H1 (cell line): ENCODE measurements around the gene DESI1. TPM values are rescaled to one million over a fixed set of nuclear protein-coding genes. Genes with fewer than 3 reads are reported as not detected.

ENCODE experiments used
- KDM5A ChIP-seq: fragments of 200-600 bp; IDR thresholded peaks from 2 replicates; pipeline ENCODE4 v1.7.1; 2012; ENCODE audit warnings: mild to moderate bottlenecking, low read length, inconsistent platforms, mixed read lengths
- polyA plus RNA-seq, 7 experiments: library from polyadenylated mRNA; depleted of rRNA in 3 of 7; stranded (reverse) in 5 of 7; unstranded in 2 of 7; fragments of >200 nt in 5 of 7; fragments of 200-250 nt in 2 of 7; gene quantifications; 1 replicate in 5 of 7; 2 replicates in 1 of 7; 4 replicates in 1 of 7; pipeline versions ENCODE4 v1.2.1 to v1.2.3, GENCODE V29; 2011 to 2013; ENCODE audit warnings: missing spikeins in 2 of 7, mixed read lengths in 2 of 7
- total RNA-seq: library from RNA; stranded (reverse); fragmentation: NEBNext Ultra II Directional; extraction: Animal tissue kit (Norgen Biotek cat#: 25700); gene quantifications from 2 replicates; pipeline ENCODE4 v1.2.1, GENCODE V29; 2021

DESI1 gene
- total and polyA plus RNA-seq, 2 of the 8 experiments (the other 6 are each of a cell fraction or from before 2014, with no cell fraction given) = 27.6 to 34.3 TPM

GRCh38 chr22:41582694-41583093 lies 38.1 kb downstream of the DESI1 start (continued):
- TF ChIP-seq KDM5A = no peak
